SK-N-SH (cell line): ENCODE data around the gene CTCF. TPM values are rescaled to one million over a fixed set of nuclear protein-coding genes. Genes with fewer than 3 reads are reported as not detected.

Experiments
- CTCF ChIA-PET: fragments of 300-600, 350-600 bp; formaldehyde crosslinking; extraction: SDS; loops from one replicate; lab custom pipeline; 2021; lab: Yijun Ruan, JAX
- POLR2A ChIA-PET: fragments of 350-600 bp; sonication (Branson Sonifier 250); formaldehyde crosslinking; extraction: SDS; loops from one replicate; lab custom pipeline; 2020; ENCODE audit warnings: antibody characterized with exemption, inconsistent platforms; lab: Yijun Ruan, JAX
- DNase-seq: peaks from one replicate; pipeline ENCODE4 v3.0.0; 2012
- H2AFZ ChIP-seq: fragments of 200-600 bp; sonication (generic); 2 replicates; pipeline ENCODE4 v1.8.1; 2016; ENCODE audit warnings: antibody characterized with exemption, mild to moderate bottlenecking, low read depth
- H3F3A ChIP-seq: fragments of 200-600 bp; sonication (generic); replicated peaks from 2 replicates; pipeline ENCODE3; 2016; ENCODE audit warnings: antibody characterized with exemption, mild to moderate bottlenecking; ENCODE audit not compliant: insufficient read depth
- H3K27ac ChIP-seq, 2 experiments: fragments of 200-500 bp in 1 of 2; fragments of 200-600 bp in 1 of 2; sonication (Bioruptor generic) in 1 of 2; sonication (generic), shearing (Covaris generic) in 1 of 2; 2 replicates each; pipeline versions ENCODE4 v1.5.1 to v1.6.1; 2014 to 2016; ENCODE audit warnings: low read depth in 2 of 2, inconsistent platforms in 1 of 2, low read length in 1 of 2, mild to moderate bottlenecking in 1 of 2, mixed read lengths in 1 of 2
- H3K27me3 ChIP-seq: fragments of 200-600 bp; sonication (generic), shearing (Covaris generic); 2 replicates; pipeline ENCODE4 v1.6.1; 2016; ENCODE audit warnings: mixed run types; ENCODE audit not compliant: insufficient read depth
- H3K36me3 ChIP-seq, 2 experiments: fragments of 200-500 bp in 1 of 2; fragments of 200-600 bp in 1 of 2; sonication (Bioruptor generic) in 1 of 2; sonication (generic) in 1 of 2; replicated peaks in 1 of 2; 2 replicates each; pipeline versions ENCODE3 to v1.5.1; 2014 to 2016; ENCODE audit warnings: low read length in 1 of 2, mild to moderate bottlenecking in 1 of 2; ENCODE audit not compliant: insufficient read depth in 2 of 2, control insufficient read depth in 1 of 2
- H3K4me1 ChIP-seq, 2 experiments: fragments of 200-500 bp in 1 of 2; fragments of 200-600 bp in 1 of 2; sonication (Bioruptor generic) in 1 of 2; sonication (generic), shearing (Covaris generic) in 1 of 2; 2 replicates each; pipeline versions ENCODE4 v1.5.1 to v1.6.1; 2014 to 2016; ENCODE audit warnings: low read depth in 1 of 2, low read length in 1 of 2, mixed run types in 1 of 2; ENCODE audit not compliant: insufficient read depth in 2 of 2, control insufficient read depth in 1 of 2
- H3K4me2 ChIP-seq: fragments of 200-600 bp; sonication (generic), shearing (Covaris generic); 2 replicates; pipeline ENCODE4 v1.6.1; 2017; ENCODE audit warnings: mixed run types
- H3K4me3 ChIP-seq, 2 experiments: fragments of 200-500 bp in 1 of 2; fragments of 200-600 bp in 1 of 2; sonication (Bioruptor generic) in 1 of 2; sonication (generic), shearing (Covaris generic) in 1 of 2; 2 replicates each; pipeline versions ENCODE4 v1.5.1 to v1.8.1; 2014 to 2016; ENCODE audit warnings: low read depth in 2 of 2, inconsistent platforms in 1 of 2, low read length in 1 of 2, mild to moderate bottlenecking in 1 of 2, mixed read lengths in 1 of 2, moderate library complexity in 1 of 2
- H3K79me2 ChIP-seq: fragments of 200-600 bp; sonication (generic); 2 replicates; pipeline ENCODE4 v1.8.1; 2017; ENCODE audit warnings: mild to moderate bottlenecking; ENCODE audit not compliant: insufficient read depth
- H3K9ac ChIP-seq: fragments of 200-600 bp; sonication (generic); 2 replicates; pipeline ENCODE4 v1.6.1; 2017; ENCODE audit warnings: mixed run types
- H3K9me2 ChIP-seq: fragments of 200-600 bp; sonication (generic); 2 replicates; pipeline ENCODE4 v1.6.1; 2017; ENCODE audit warnings: mixed run types
- H3K9me3 ChIP-seq: fragments of 200-600 bp; sonication (generic); 2 replicates; pipeline ENCODE4 v1.6.1; 2017; ENCODE audit warnings: mixed run types, mild to moderate bottlenecking, moderate library complexity
- H4K20me1 ChIP-seq: fragments of 200-600 bp; sonication (generic); 2 replicates; pipeline ENCODE4 v1.6.1; 2017; ENCODE audit warnings: mild to moderate bottlenecking, mixed run types; ENCODE audit not compliant: insufficient read depth
- CHD2 ChIP-seq: fragments of 150-350 bp; IDR thresholded peaks from 2 replicates; pipeline ENCODE4 v1.6.1; 2018; ENCODE audit warnings: low read length; ENCODE audit not compliant: partially characterized antibody
- EP300 ChIP-seq, 2 experiments: IDR thresholded peaks; 2 replicates each; pipeline versions ENCODE4 v1.4.0 to v1.6.1; 2012; ENCODE audit warnings: borderline replicate concordance in 1 of 2, low read depth in 1 of 2, low read length in 1 of 2
- EZH2phosphoT487 ChIP-seq: fragments of 200-600 bp; sonication (generic); IDR thresholded peaks from 2 replicates; pipeline ENCODE4 v1.6.1; 2017; ENCODE audit warnings: low read depth, mixed run types, mild to moderate bottlenecking, antibody characterized with exemption, moderate library complexity, borderline replicate concordance
- FOSL2 ChIP-seq: IDR thresholded peaks from 2 replicates; pipeline ENCODE4 v1.4.0; 2012; ENCODE audit warnings: low read depth, mild to moderate bottlenecking, moderate library complexity, borderline replicate concordance
- FOXJ3 ChIP-seq: sonication (generic); formaldehyde crosslinking; IDR thresholded peaks from 2 replicates; pipeline ENCODE4 v1.5.1; 2020; ENCODE audit warnings: mild to moderate bottlenecking, missing genetic modification reagents
- GABPA ChIP-seq: IDR thresholded peaks from 2 replicates; pipeline ENCODE4 v1.4.0; 2012; ENCODE audit warnings: low read depth, mild to moderate bottlenecking
- GATA2 ChIP-seq: sonication (generic); formaldehyde crosslinking; IDR thresholded peaks from 2 replicates; pipeline ENCODE4 v1.5.0; 2020; ENCODE audit warnings: mild to moderate bottlenecking, missing genetic modification reagents
- JUND ChIP-seq: IDR thresholded peaks from 2 replicates; pipeline ENCODE4 v1.4.0; 2012
- NFIC ChIP-seq: IDR thresholded peaks from 2 replicates; pipeline ENCODE4 v1.4.0; 2012; ENCODE audit warnings: borderline replicate concordance
- RFX5 ChIP-seq: IDR thresholded peaks from 2 replicates; pipeline ENCODE4 v1.6.1; 2012; ENCODE audit warnings: mild to moderate bottlenecking, improper control_type of control experiment, low read length
- RXRA ChIP-seq: IDR thresholded peaks from 2 replicates; pipeline ENCODE4 v1.4.0; 2012; ENCODE audit warnings: low read depth, mild to moderate bottlenecking, borderline replicate concordance
- SMC3 ChIP-seq: IDR thresholded peaks from 2 replicates; pipeline ENCODE4 v1.6.1; 2012; ENCODE audit warnings: low read depth, low read length, improper control_type of control experiment
- WGBS: methylation state at CpG from one replicate; pipeline ENCODE4 v1.1.6; 2017; ENCODE audit warnings: low lambda C conversion rate; 5-methylcytosine and 5-hydroxymethylcytosine counted together
- polyA plus RNA-seq, 3 experiments: library from polyadenylated mRNA; depleted of rRNA; stranded (reverse); fragments of >200 nt; gene quantifications; 2 replicates each; pipeline ENCODE4 v1.2.3, GENCODE V29; 2012
- TF ChIP-seq, protein P1 (sequence below): IDR thresholded peaks from 2 replicates; pipeline ENCODE4 v1.4.0; 2012; ENCODE audit warnings: low read depth
- TF ChIP-seq, protein P2 (sequence below): fragments of 150-350 bp; IDR thresholded peaks from 2 replicates; pipeline ENCODE4 v1.6.1; 2017; ENCODE audit warnings: antibody characterized with exemption, low read length, low read depth, borderline replicate concordance
- TF ChIP-seq, protein P3 (sequence below): fragments of 200-600 bp; sonication (generic); IDR thresholded peaks from 2 replicates; pipeline ENCODE4 v1.6.1; 2017; ENCODE audit warnings: antibody characterized with exemption, mild to moderate bottlenecking, moderate library complexity
- TF ChIP-seq, protein P4 (sequence below): IDR thresholded peaks from 2 replicates; pipeline ENCODE4; 2012

CTCF gene
- polyA plus RNA-seq, 1 of the 3 experiments (the other 2 are of a cell fraction), result 19.6 TPM

DNA sequence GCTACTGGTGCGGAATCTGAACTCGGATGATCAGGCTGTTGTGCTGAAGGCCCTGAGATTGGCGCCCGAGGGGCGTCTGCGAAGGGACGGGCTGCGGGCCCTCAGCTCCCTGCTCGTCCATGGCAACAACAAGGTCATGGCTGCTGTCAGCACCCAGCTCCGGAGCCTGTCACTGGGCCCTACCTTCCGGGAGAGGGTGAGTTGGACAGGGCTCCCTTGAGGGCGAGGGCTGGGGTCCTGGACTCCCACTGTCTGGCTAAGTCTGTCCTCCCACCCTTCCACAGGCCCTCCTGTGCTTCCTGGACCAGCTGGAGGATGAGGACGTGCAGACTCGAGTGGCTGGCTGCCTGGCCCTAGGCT lies 16.7 kb upstream of the CTCF start:
- Histone ChIP-seq H3K4me3 (no peak overlapping the region), H3K79me2 (peaks cover 7% of the 10 kb centered on the region; the same call in 1 of the 2 replicates), H3K27ac (no peak overlapping the region), H3K27me3 (no peaks in the 10 kb centered on the region), H3K4me2 (no peak overlapping the region), H2AFZ (no peak overlapping the region), H3K9ac (no peak overlapping the region), H3K4me1 (no peaks in the 10 kb centered on the region), H3F3A (peaks cover 13% of the 10 kb centered on the region), H3K9me3 (no peaks in the 10 kb centered on the region), H3K9me2 (no peaks in the 10 kb centered on the region), H3K36me3 (peaks cover 28 to 47% of the 10 kb centered on the region in 2 experiments), H4K20me1 (peaks cover 31% of the 10 kb centered on the region)
- TF ChIP-seq JUND (no peak), FOXJ3 (CRISPR knock-in tag) (no peak), RFX5 (no peak), EZH2phosphoT487 (no peak), GATA2 (CRISPR knock-in tag) (no peak), NFIC (no peak), SMC3 (no peak), GABPA (no peak), EP300 (IDR thresholded peaks at IDR 0.05; ENCODE audit: borderline replicate concordance in 1 of 2, low read depth in 1 of 2, low read length in 1 of 2) (no peak), CHD2 (no peak), FOSL2 (no peak), RXRA (no peak)
- TF ChIP-seq, protein P1, sequence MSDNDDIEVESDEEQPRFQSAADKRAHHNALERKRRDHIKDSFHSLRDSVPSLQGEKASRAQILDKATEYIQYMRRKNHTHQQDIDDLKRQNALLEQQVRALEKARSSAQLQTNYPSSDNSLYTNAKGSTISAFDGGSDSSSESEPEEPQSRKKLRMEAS, result no peak
- TF ChIP-seq, protein P2, sequence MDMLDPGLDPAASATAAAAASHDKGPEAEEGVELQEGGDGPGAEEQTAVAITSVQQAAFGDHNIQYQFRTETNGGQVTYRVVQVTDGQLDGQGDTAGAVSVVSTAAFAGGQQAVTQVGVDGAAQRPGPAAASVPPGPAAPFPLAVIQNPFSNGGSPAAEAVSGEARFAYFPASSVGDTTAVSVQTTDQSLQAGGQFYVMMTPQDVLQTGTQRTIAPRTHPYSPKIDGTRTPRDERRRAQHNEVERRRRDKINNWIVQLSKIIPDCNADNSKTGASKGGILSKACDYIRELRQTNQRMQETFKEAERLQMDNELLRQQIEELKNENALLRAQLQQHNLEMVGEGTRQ, result no peak
- TF ChIP-seq, protein P3, sequence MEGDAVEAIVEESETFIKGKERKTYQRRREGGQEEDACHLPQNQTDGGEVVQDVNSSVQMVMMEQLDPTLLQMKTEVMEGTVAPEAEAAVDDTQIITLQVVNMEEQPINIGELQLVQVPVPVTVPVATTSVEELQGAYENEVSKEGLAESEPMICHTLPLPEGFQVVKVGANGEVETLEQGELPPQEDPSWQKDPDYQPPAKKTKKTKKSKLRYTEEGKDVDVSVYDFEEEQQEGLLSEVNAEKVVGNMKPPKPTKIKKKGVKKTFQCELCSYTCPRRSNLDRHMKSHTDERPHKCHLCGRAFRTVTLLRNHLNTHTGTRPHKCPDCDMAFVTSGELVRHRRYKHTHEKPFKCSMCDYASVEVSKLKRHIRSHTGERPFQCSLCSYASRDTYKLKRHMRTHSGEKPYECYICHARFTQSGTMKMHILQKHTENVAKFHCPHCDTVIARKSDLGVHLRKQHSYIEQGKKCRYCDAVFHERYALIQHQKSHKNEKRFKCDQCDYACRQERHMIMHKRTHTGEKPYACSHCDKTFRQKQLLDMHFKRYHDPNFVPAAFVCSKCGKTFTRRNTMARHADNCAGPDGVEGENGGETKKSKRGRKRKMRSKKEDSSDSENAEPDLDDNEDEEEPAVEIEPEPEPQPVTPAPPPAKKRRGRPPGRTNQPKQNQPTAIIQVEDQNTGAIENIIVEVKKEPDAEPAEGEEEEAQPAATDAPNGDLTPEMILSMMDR, result no peak
- TF ChIP-seq, protein P4, sequence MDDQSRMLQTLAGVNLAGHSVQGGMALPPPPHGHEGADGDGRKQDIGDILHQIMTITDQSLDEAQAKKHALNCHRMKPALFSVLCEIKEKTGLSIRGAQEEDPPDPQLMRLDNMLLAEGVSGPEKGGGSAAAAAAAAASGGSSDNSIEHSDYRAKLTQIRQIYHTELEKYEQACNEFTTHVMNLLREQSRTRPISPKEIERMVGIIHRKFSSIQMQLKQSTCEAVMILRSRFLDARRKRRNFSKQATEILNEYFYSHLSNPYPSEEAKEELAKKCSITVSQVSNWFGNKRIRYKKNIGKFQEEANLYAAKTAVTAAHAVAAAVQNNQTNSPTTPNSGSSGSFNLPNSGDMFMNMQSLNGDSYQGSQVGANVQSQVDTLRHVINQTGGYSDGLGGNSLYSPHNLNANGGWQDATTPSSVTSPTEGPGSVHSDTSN, result no peak
- 98% methylated on average over 8 of the region's 14 CpGs for WGBS
- ChIA-PET POLR2A (no interaction called here), CTCF (interaction anchor here (0.9 to 15.5 kb wide), 9 partner anchors 9 to 123 kb away, joined by 3 to 263 read pairs (median 12); partner anchors contain the start of genes CARMIL2, CTCF and RIPOR1)
- DNase-seq, result no peak
